Esophagus muscularis mucosa (tissue), 4 donors: ENCODE data around the gene SPTBN1. TPM values are rescaled to one million over a fixed set of nuclear protein-coding genes. Genes with fewer than 3 reads are reported as not detected.

ENCODE experiments used
- DNase-seq: peaks from one replicate; pipeline ENCODE4 v3.0.0-alpha.2; 2017; ENCODE audit errors: extremely low spot score
- H3K27ac ChIP-seq, 4 donors: fragments of 200-600 bp; sonication (generic); replicated peaks in 1 of 4; 1 replicate in 3 of 4; 2 replicates in 1 of 4; pipeline ENCODE4 v1.5.1; 2016 to 2019; ENCODE audit warnings: mild to moderate bottlenecking in 1 of 4
- H3K27me3 ChIP-seq, 4 donors: fragments of 200-600 bp; sonication (generic); one replicate each; pipeline versions ENCODE4 v1.5.1 to v1.6.0; 2016 to 2019
- H3K36me3 ChIP-seq, 4 donors: fragments of 200-600 bp; sonication (generic); one replicate each; pipeline ENCODE4 v1.5.1; 2016 to 2019
- H3K4me1 ChIP-seq, 4 donors: fragments of 200-600 bp; sonication (generic); one replicate each; pipeline ENCODE4 v1.5.1; 2016 to 2019
- H3K4me3 ChIP-seq, 4 donors: fragments of 200-600 bp; sonication (generic); 1 replicate in 2 of 4; 2 replicates in 2 of 4; pipeline ENCODE4 v1.5.1; 2016 to 2019; ENCODE audit warnings: mild to moderate bottlenecking in 4 of 4, moderate library complexity in 1 of 4
- H3K9me3 ChIP-seq, 4 donors: fragments of 200-600 bp; sonication (generic); 1 replicate in 3 of 4; 2 replicates in 1 of 4; pipeline ENCODE4 v1.5.1; 2016 to 2019
- EP300 ChIP-seq: sonication (generic); formaldehyde crosslinking; IDR thresholded peaks from one replicate; pipeline ENCODE4 v1.6.1; 2017; ENCODE audit warnings: antibody characterized with exemption
- POLR2A ChIP-seq: fragments of 450-650 bp; IDR thresholded peaks from one replicate; pipeline ENCODE4 v1.6.1; 2017; ENCODE audit warnings: antibody characterized with exemption, moderate library complexity, mild to moderate bottlenecking, low read depth
- POLR2AphosphoS5 ChIP-seq, 2 donors: sonication (generic); formaldehyde crosslinking; IDR thresholded peaks; one replicate each; pipeline ENCODE4 v1.6.1; 2017; ENCODE audit warnings: antibody characterized with exemption in 2 of 2
- WGBS: methylation state at CpG from one replicate; pipeline ENCODE4 v1.1.5; 2018; 5-methylcytosine and 5-hydroxymethylcytosine counted together
- intact Hi-C: fragments of 100-400 bp; cut with DNase I; formaldehyde crosslinking; loops from one replicate; pipeline ENCODE4 v1.15.1; 2023
- total RNA-seq, 4 donors: library from RNA; depleted of rRNA; stranded (reverse); fragments of >200 nt; gene quantifications; one replicate each; pipeline versions ENCODE4 v1.1.0 to v1.2.1, GENCODE V29; 2016
- TF ChIP-seq, protein P1 (sequence below), 3 experiments: fragments of 200-600 bp in 2 of 3; fragments of 450-650 bp in 1 of 3; sonication (generic) in 2 of 3; IDR thresholded peaks; one replicate each; pipeline ENCODE4 v1.5.1; 2017 to 2019; ENCODE audit warnings: antibody characterized with exemption in 3 of 3, mild to moderate bottlenecking in 2 of 3, moderate library complexity in 1 of 3

SPTBN1 gene
- total RNA-seq, 4 donors from 2014 or later: 465 to 600 (median 547) TPM

DNA sequence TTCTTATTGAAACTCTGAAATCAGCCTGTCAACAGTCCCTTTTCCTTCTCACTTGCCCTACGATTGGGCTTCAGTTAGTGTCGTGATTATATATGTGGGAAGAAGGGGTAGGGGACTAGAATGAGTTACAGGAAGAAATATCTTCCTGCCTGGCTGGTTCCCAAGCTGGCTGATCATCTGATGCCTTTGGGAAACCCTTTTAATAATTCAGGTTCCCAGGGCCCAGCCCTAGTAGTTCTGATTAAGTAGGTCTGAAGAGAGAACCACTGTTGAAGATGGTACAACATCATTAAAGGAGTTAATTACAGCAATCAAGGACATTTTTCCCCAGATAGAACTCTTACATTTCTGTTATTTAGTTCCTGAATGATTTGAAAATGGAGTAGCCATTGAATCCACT lies 157.3 kb downstream of the SPTBN1 start:
- Histone ChIP-seq H3K27me3 (no peaks in the 10 kb centered on the region), H3K36me3 (peaks cover 17 to 59% (median 24%) of the 10 kb centered on the region in 4 donors), H3K27ac (peak overlapping the region in 2 of 4 donors; percentile 1 to 6), H3K4me3 (no peak overlapping the region), H3K9me3 (no peaks in the 10 kb centered on the region), H3K4me1 (peaks cover 87 to 97% (median 91%) of the 10 kb centered on the region in 4 donors)
- TF ChIP-seq, protein P1, sequence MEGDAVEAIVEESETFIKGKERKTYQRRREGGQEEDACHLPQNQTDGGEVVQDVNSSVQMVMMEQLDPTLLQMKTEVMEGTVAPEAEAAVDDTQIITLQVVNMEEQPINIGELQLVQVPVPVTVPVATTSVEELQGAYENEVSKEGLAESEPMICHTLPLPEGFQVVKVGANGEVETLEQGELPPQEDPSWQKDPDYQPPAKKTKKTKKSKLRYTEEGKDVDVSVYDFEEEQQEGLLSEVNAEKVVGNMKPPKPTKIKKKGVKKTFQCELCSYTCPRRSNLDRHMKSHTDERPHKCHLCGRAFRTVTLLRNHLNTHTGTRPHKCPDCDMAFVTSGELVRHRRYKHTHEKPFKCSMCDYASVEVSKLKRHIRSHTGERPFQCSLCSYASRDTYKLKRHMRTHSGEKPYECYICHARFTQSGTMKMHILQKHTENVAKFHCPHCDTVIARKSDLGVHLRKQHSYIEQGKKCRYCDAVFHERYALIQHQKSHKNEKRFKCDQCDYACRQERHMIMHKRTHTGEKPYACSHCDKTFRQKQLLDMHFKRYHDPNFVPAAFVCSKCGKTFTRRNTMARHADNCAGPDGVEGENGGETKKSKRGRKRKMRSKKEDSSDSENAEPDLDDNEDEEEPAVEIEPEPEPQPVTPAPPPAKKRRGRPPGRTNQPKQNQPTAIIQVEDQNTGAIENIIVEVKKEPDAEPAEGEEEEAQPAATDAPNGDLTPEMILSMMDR (IDR thresholded peaks at IDR 0.05): no peak
- TF ChIP-seq POLR2A (no peak), POLR2AphosphoS5 (IDR thresholded peaks at IDR 0.05) (no peak), EP300 (no peak)
- intact Hi-C loops: no loop called here
- WGBS: 81% methylated on average over 2 of the region's 2 CpGs
- no peak for DNase-seq

DNA sequence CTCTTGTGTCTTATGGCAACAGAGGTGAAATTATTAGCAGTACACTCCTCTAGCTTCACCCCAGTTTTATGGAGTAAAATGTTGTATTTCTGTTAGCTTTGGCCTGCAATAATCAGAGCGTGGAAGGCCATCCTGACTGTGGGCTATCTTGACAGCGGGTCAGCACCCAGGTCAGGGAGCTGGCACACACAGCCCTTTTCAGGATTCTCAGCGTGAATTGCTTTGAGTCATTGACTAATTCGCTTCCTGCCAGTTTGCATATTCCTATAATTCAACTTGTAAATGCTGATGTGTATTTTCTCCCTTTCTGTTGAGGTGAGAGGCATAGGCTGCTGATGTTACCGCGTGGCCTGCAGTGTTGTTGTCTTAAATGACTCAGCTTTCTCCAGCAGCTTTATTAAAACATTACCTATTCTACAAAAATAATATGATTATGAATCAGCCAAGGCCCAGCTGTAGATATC lies 157.7 kb downstream of the SPTBN1 start:
- Histone ChIP-seq H3K36me3 (peaks cover 17 to 61% (median 25%) of the 10 kb centered on the region in 4 donors), H3K4me1 (peaks cover 87 to 97% (median 92%) of the 10 kb centered on the region in 4 donors), H3K9me3 (no peaks in the 10 kb centered on the region), H3K27me3 (no peaks in the 10 kb centered on the region), H3K27ac (peak overlapping the region in 2 of 4 donors; percentile 16 to 70), H3K4me3 (no peak overlapping the region)
- TF ChIP-seq POLR2A (no peak), POLR2AphosphoS5 (IDR thresholded peaks at IDR 0.05) (no peak), EP300 (no peak)
- TF ChIP-seq, protein P1 (IDR thresholded peaks at IDR 0.05): no peak
- DNase-seq: no peak
- WGBS: 85% methylated on average over 6 of the region's 6 CpGs
- intact Hi-C loops: no loop called here

DNA sequence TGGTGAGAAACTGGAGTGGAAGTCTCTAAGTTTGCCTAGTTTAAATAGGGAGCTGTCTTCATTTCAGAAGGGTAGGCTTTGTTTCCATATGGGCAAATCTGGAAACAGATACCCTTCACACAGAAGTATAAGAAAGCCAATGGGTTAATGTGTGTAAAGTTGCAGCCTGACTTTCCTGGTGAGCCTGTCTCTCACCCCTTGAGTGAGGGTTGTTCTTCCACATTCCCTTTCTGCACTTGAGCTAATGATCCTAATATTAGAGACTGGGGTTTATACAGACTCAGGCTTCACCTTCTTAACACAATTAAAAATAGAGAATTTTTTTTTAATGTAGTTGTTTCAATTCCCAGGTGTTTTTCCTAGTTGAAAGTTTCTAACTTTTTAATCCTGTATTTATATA lies 158.7 kb downstream of the SPTBN1 start:
- intact Hi-C loops: no loop called here
- H3K9me3 ChIP-seq: no peaks in the 10 kb centered on the region
- H3K27ac ChIP-seq: peak overlapping the region in 2 of 4 donors; percentile 68 to 70
- TF ChIP-seq EP300 (no peak), POLR2AphosphoS5 (IDR thresholded peaks at IDR 0.05) (no peak), POLR2A (no peak)
- TF ChIP-seq, protein P1 (IDR thresholded peaks at IDR 0.05): no peak
- H3K27me3 ChIP-seq: no peaks in the 10 kb centered on the region
- H3K4me3 ChIP-seq: no peak overlapping the region
- peaks cover 90 to 97% (median 94%) of the 10 kb centered on the region in 4 donors for H3K4me1 ChIP-seq
- DNase-seq: no peak
- H3K36me3 ChIP-seq: peaks cover 17 to 64% (median 27%) of the 10 kb centered on the region in 4 donors

DNA sequence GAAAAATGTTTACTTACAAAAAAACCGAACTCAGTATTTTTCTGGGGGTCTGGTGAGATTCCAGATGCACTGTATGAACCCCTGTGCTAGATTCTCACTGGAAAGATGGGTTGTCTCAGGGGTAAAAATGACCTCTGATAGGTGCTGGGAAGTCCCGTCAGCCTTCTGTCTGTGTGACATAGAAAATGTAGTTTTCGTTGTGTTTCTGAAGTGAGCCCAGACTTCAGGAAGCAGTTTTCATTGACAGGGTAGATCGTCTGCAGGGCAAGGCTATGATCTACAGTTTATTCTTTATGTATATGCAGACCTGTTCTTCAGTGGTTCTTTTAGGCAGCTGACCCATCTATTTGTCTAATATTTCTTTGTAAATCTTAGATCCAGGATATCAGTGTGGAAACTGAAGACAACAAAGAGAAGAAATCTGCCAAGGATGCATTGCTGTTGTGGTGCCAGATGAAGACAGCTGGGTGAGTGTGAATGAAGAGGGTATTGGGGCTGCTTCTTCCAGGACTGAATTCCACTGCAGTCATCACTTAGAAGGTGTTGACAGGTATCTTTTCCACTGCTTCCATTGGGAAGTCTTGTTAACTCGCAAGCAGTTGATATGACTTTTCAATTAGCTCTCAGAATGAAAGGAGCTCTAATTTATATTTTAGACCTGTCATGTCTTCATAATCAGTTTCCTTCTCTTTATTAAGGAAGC lies 159.9 kb downstream of the SPTBN1 start:
- Histone ChIP-seq H3K4me1 (peaks cover 84 to 93% (median 88%) of the 10 kb centered on the region in 4 donors), H3K9me3 (no peaks in the 10 kb centered on the region), H3K27ac (peak overlapping the region in 3 of 4 donors; percentile 3 to 70 (median 68)), H3K4me3 (no peak overlapping the region), H3K27me3 (no peaks in the 10 kb centered on the region), H3K36me3 (peaks cover 17 to 70% (median 31%) of the 10 kb centered on the region in 4 donors)
- WGBS: 70% methylated on average over 5 of the region's 5 CpGs
- intact Hi-C loops: no loop called here
- no peak for DNase-seq
- no peak for TF ChIP-seq POLR2AphosphoS5 (IDR thresholded peaks at IDR 0.05)
- no peak for TF ChIP-seq POLR2A
- no peak for TF ChIP-seq EP300
- TF ChIP-seq, protein P1 (IDR thresholded peaks at IDR 0.05): no peak
